GM21737 (cell line): ENCODE results near the gene RFX4.
"Not testable (repeated sequence)": the region's sequence is repeated elsewhere in the genome, so short reads cannot be mapped to it uniquely, and the experiment has no call there.

ENCODE experiments used
- ATAC-seq: cut with Tn5 transposase; IDR thresholded peaks from one replicate; pipeline ENCODE4 v1.9.1; 2021; ENCODE audit warnings: mild to moderate bottlenecking, moderate library complexity; ENCODE audit not compliant: unreplicated experiment

Gene RFX4

DNA sequence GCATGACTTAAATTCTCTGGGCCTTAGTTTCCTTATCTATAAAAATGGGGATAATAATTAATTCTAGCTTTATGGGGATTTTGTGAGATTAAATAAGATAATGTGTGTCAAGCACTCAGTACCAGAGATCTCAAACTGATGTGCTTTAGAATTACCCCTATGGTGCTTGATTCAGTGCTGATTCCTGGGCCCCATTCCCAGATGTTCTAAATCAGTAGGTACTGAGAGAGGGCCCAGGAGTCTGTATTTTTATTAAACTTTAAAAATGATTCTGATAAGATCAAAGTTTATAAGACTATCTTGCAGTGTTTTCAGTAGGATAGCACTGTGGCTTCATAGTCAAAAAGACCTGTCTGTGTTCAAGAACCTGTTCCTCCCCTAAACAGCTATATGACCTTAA is 102.6 kb downstream of the RFX4 start:
- no peak for ATAC-seq

GRCh38 chr12:106687672-106688071 is 104.9 kb downstream of the RFX4 start:
- no peak for ATAC-seq

DNA sequence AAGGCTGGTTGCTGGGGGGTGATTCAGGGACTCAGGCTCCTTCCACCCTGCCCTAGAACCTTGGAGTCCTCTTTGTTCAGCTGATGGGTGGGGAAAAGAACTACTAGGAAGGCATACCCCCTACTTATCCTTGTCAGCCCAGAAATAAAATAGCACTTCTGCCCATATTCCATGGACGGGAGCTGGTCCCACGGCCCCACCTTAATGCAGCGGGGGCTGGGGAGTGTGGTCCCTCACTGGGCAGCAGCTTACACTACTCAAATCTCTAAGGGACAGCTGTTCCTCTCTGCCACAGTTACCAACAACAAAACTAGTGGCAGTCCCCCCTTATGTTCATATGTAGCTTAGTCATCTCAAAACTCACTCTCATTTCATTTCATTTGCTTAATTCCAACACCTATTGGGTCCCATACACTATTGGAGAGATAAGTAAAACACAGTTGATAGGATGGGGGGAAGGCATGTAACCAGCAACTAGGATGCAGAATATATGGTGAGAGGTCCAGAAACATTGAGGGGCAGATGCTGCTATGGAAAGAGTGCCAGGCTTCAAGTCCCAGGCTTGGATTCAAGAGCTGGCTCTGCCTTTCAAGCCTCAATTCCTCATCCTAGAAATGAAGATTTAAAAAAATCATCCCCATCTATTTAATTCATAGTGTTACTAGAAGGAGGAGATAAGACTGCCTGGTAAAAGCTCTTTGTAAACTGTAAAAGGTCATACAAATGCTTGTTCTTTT is 107.9 kb downstream of the RFX4 start:
- ATAC-seq, result no peak

DNA sequence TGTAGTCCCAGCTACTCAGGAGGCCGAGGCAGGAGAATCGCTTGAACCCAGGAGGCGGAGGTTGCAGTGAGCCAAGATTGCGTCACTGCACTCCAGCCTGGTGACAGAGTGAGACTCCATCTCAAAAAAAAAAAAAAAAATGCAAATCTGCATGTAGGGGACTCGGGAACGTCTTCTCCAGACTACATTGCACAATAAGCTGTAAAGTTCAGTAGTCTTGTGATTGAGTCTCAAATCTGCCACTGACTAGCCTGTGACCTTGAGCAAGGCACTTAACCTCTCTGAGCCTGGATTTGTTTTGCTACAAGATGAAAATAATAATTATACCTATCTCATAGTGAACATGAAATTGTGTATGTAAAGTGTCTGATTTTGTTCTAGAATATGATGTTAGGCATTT is 109.2 kb downstream of the RFX4 start:
- ATAC-seq, result not testable (repeated sequence)

GRCh38 chr12:106692896-106693820 is 110.4 kb downstream of the RFX4 start:
- no peak for ATAC-seq

- no peak for ATAC-seq
These were observed 113.3 kb downstream of the RFX4 start for GRCh38 chr12:106696071-106696470.

DNA sequence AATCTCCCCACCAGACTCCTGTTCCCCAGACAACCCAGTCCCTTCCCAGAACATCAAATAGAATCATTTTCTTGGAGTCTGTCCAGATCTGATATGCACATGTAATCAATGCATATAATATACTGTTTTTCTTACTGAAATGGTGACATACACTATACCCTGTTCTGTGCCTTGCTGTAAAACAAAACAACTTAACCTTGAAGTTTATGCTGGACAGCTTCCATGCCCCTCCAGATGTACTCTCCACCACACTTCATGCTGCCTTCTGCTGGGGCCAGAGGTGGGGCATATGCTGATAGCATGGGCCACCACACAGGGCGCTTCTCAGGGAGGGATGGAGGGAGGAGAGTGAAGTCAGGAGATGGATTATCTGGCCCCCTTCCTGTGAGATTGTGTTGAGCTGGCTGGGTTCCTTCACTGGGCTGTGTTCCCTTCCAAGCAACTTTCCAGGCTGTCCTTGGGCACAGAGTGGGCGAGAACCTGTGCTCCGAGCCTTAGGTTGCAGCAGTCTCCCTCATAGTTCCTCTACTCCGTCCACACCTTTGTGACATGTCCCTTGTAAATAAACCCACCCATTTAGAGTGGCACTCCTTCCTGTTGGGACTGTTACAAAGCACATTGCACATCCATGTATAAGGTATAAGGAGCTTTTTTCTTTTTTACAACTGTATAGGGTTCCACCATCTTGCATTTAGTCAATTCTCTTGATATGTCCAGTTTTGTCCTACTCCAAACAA is 114.0 kb downstream of the RFX4 start:
- ATAC-seq, result no peak

- no peak for ATAC-seq
These were observed 121.3 kb downstream of the RFX4 start for GRCh38 chr12:106704081-106704480.

- ATAC-seq, result no peak
These were observed 123.2 kb downstream of the RFX4 start for GRCh38 chr12:106705971-106706370.

DNA sequence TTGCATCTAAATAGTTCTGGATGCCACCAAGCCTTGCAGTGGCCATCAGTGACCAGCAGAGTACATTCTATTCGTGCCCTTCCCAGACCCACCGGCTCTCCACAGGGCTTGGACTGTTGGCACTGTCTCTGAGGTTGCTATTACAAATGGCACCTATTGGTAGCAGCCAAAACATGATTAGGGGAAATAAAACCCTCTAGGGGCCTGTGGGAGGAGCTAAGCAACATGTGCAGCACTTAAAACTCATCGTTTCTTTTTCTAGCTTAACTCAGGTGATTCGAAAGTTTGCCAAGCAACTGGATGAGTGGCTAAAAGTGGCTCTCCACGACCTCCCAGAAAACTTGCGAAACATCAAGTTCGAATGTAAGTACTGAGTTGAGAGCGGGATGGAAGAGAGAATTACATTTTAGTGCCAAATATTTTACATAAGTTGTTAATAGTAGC is 126.3 kb downstream of the RFX4 start:
- no peak for ATAC-seq

GRCh38 chr12:106710143-106710893 is 127.5 kb downstream of the RFX4 start:
- no peak for ATAC-seq

- no peak for ATAC-seq
These were observed 128.5 kb downstream of the RFX4 start for GRCh38 chr12:106711316-106711715.

GRCh38 chr12:106712768-106713167 is 130.0 kb downstream of the RFX4 start:
- ATAC-seq, result no peak

DNA sequence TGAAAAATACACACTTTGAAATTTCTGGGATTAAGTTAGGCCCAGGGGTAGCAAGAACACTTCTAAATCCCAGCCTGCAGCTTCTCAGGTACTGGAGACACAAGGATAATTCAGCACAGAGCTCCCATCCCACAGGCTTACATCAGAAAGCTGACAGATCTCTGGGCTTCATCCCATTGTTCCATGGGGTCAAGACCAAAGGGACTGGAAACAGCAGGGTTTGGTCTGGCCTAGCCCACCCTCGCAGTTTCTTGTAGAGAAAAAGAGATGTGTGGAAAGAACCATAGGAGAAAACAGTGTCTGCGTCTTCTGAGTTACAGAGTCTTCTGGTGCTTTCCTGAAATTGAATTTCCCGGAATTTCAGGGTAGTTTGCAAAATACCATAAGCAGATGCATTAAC is 132.1 kb downstream of the RFX4 start:
- no peak for ATAC-seq

DNA sequence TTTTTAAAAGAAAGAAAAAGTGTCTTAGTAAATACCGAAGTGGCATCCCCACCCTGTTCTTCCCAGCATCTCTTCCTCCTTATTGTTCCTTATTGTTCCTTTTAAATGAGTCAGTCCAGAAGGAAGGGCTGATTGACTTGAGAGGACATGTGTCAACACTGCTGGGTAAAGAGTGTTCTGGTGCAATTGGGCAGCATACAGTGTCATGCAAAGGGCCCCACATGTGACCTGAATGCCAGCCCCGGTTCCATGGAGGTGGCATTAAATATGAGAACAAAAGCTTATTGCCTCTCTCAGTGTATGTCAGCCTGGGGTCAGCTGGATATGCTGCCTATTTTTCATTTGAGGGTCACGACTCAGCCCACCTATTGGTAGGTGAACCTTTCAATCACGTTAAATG is 132.8 kb downstream of the RFX4 start:
- no peak for ATAC-seq

DNA sequence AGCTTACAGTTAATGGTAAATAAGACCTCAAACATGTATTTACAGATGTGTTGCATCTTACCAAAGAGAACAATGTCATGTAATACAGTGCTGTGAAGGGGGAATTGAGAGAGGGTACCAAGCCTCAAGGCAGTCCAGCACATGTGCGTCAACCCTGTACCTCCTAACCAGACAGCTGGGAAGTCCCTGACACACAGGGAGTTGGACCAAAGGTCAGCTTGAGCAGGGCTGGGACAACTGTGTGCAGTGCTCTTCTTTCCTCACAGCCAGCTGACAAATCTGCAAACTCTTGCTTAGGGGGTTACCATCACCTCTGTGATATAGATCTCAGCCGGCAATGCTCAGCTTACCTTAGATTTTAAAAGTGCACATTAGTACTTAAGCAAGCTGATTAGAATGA is 134.9 kb downstream of the RFX4 start:
- no peak for ATAC-seq

DNA sequence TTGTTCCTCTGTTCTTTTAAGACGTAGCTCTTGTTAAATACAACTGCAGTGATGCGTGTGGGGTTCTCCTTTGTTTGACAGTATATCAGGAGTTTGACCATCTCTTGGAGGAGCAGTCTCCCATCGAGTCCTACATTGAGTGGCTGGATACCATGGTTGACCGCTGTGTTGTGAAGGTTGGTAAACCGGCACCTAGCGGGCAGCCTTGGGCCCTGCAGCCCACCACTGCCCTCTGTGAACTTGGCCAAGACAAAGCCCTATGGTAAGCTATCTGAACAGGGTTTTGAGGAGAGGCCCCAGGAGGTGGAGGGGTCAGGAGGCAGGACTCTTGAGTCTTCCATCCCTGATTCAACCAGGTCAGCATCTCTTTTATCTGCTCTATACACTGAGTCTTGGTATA is 137.1 kb downstream of the RFX4 start:
- ATAC-seq, result no peak

- ATAC-seq, result no peak
These were observed 137.9 kb downstream of the RFX4 start for GRCh38 chr12:106720696-106721095.

DNA sequence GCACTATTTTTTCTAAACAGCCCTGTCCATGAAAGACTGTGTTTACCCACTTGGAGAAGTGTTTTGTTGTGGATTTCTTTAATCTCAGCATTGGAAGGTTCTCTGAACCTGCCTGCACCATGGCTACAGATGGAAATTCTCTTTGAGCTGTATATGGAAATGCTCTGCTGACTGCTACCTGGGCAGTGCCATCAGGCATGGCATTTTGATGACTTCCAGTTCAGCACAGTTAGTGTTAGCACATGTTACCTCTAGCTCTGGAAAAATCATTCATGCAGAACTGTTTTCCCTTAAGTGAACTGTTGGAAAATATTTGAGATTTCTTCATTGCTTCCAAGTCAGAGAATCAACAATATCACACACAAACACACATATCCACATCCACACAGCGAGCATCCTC is 139.1 kb downstream of the RFX4 start:
- no peak for ATAC-seq

DNA sequence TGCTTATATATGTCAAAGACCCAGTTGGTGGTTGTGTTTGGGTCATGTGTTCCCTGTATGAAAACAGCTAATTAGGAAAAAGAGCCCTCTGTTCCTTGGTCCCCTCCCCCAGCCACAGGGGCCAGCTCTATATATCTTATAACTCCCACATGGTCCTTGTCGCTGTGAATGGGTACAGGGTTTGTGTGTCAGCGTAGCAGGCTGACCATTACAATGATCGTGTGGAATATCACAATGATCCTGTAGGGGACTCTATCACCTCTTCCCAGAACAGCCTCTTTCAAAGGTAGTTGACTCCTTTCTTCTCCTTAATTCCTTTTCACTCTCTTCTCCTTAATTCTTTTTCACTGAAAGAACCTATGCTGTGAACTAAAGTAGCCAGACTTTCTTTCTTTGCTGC is 140.0 kb downstream of the RFX4 start:
- ATAC-seq, result no peak

GRCh38 chr12:106723416-106723815 is 140.6 kb downstream of the RFX4 start:
- no peak for ATAC-seq
